Caco-2 (cell line): ENCODE data around the gene UBXN6. TPM values are rescaled to one million over a fixed set of nuclear protein-coding genes. Genes with fewer than 3 reads are reported as not detected.
A peak's percentile ranks its signal among the peaks of the same experiment; 100 is the strongest.

ENCODE experiments used
- BruUV-seq: library from RNA; stranded (reverse); fragments of 400-500 nt; replicated peaks from 2 replicates; lab custom pipeline; 2021; lab: Mats Ljungman, UMichigan
- CTCF ChIA-PET: fragments of 300-600 bp; sonication (Branson Sonifier 250); formaldehyde crosslinking; loops from one replicate; lab custom pipeline; 2022; ENCODE audit warnings: antibody characterized with exemption; lab: Charles Lee
- POLR2A ChIA-PET: fragments of 300-600 bp; sonication (Branson Sonifier 250); formaldehyde crosslinking; loops from one replicate; lab custom pipeline; 2022; ENCODE audit warnings: antibody characterized with exemption; lab: Charles Lee
- DNase-seq, 2 experiments: peaks; one replicate each; pipeline versions ENCODE4 v3.0.0 to v3.0.0-alpha.2; 2020 to 2022
- H3K27me3 ChIP-seq: replicated peaks from 2 replicates; pipeline ENCODE4 v1.6.0; 2011; ENCODE audit warnings: low read length; ENCODE audit not compliant: control insufficient read depth, insufficient read depth
- H3K36me3 ChIP-seq: 2 replicates; pipeline ENCODE4 v1.5.1; 2011; ENCODE audit warnings: low read length; ENCODE audit not compliant: control insufficient read depth, insufficient read depth
- H3K4me1 ChIP-seq: fragments of 250-450 bp; sonication (Bioruptor Pico); 2 replicates; pipeline ENCODE4 v1.5.1; 2020; ENCODE audit warnings: mild to moderate bottlenecking
- H3K4me3 ChIP-seq: 2 replicates; pipeline ENCODE4 v1.5.1; 2011; ENCODE audit warnings: low read depth, mild to moderate bottlenecking, control low read depth, low read length
- H3K9me3 ChIP-seq: fragments of 250-450 bp; sonication (Bioruptor Pico); 2 replicates; pipeline ENCODE4 v1.5.1; 2020; ENCODE audit warnings: mild to moderate bottlenecking, moderate library complexity
- H3K27ac Mint-ChIP-seq: one replicate; pipeline ENCODE4 v1.8.0; 2022; ENCODE audit warnings: mixed read lengths; ENCODE audit not compliant: unreplicated experiment
- H3K27me3 Mint-ChIP-seq: one replicate; pipeline ENCODE4 v1.8.0; 2022; ENCODE audit warnings: mixed read lengths; ENCODE audit not compliant: insufficient read depth, unreplicated experiment
- H3K36me3 Mint-ChIP-seq: one replicate; pipeline ENCODE4 v1.8.0; 2022; ENCODE audit warnings: mild to moderate bottlenecking, mixed read lengths; ENCODE audit not compliant: insufficient read depth, unreplicated experiment
- H3K4me1 Mint-ChIP-seq: one replicate; pipeline ENCODE4 v1.8.0; 2022; ENCODE audit warnings: low read depth, mixed read lengths; ENCODE audit not compliant: unreplicated experiment
- H3K4me3 Mint-ChIP-seq: one replicate; pipeline ENCODE4 v1.8.0; 2022; ENCODE audit warnings: mild to moderate bottlenecking, moderate library complexity, mixed read lengths; ENCODE audit not compliant: unreplicated experiment
- H3K9me3 Mint-ChIP-seq: one replicate; pipeline ENCODE4 v1.8.0; 2022; ENCODE audit warnings: mixed read lengths; ENCODE audit not compliant: unreplicated experiment
- intact Hi-C: fragments of 100-400 bp; cut with micrococcal nuclease; formaldehyde crosslinking; loops from one replicate; pipeline ENCODE4 v1.10.0; 2022; ENCODE audit not compliant: unreplicated experiment
- total RNA-seq: library from RNA; stranded (reverse); gene quantifications from 2 replicates; pipeline ENCODE4 v1.2.3, GENCODE V29; 2022
- TF ChIP-seq, protein P1 (sequence below), 2 experiments: fragments of 200-600 bp in 1 of 2; IDR thresholded peaks; 1 replicate in 1 of 2; 2 replicates in 1 of 2; pipeline versions ENCODE4 v1.5.1 to v1.8.0; 2011 to 2022; ENCODE audit warnings: antibody characterized with exemption in 1 of 2, control low read depth in 1 of 2, inconsistent platforms in 1 of 2, low read depth in 1 of 2, low read length in 1 of 2, mild to moderate bottlenecking in 1 of 2, moderate library complexity in 1 of 2; ENCODE audit not compliant: insufficient read depth in 1 of 2, severe bottlenecking in 1 of 2, unreplicated experiment in 1 of 2

The UBXN6 gene
- total RNA-seq, 1 experiment from 2014 or later = 42.9 TPM

DNA sequence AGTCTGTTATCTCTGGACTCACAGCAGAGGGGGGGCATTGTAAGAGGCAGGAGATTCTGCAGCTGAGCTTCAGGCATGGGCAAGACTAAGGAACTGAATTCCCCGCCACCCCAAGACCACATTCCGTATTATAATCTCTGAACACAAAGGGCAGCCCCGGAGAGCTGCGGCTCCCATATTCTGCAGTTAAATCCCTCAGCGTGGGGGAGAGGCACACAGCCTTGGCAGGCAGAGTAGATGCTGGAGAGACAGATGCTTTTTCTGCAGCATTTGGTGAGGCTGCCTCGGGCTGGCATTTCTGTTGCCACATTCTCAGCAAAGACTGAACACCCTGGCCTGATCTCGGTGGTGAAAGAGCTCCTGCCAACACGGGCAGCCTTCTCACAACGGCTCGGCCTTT, 42.2 kb downstream of the UBXN6 start:
- no peak for DNase-seq
- Histone ChIP-seq H3K27me3 (no peaks in the 10 kb centered on the region), H3K4me3 (no peak overlapping the region), H3K4me1 (peaks cover 23% of the 10 kb centered on the region), H3K36me3 (no peaks in the 10 kb centered on the region; the same call in 1 of the 2 replicates), H3K9me3 (no peaks in the 10 kb centered on the region)
- Mint-ChIP-seq H3K9me3 (no peaks in the 10 kb centered on the region), H3K4me1 (peaks cover 15% of the 10 kb centered on the region), H3K27me3 (no peaks in the 10 kb centered on the region), H3K27ac (peak overlapping the region; percentile 11), H3K4me3 (no peak overlapping the region), H3K36me3 (peaks cover 90% of the 10 kb centered on the region)
- BruUV-seq = no TSS peak
- ChIA-PET CTCF (interaction anchor here (1.0 kb wide), 1 partner anchor 13 kb away, joined by 3 read pairs; the partner anchor contains the start of gene CHAF1A), POLR2A (interaction anchor here (1.7 kb wide), 1 partner anchor 56 kb away, joined by 4 read pairs; the partner anchor contains the start of gene HDGFL2)
- intact Hi-C loops = no loop called here
- TF ChIP-seq, protein P1, sequence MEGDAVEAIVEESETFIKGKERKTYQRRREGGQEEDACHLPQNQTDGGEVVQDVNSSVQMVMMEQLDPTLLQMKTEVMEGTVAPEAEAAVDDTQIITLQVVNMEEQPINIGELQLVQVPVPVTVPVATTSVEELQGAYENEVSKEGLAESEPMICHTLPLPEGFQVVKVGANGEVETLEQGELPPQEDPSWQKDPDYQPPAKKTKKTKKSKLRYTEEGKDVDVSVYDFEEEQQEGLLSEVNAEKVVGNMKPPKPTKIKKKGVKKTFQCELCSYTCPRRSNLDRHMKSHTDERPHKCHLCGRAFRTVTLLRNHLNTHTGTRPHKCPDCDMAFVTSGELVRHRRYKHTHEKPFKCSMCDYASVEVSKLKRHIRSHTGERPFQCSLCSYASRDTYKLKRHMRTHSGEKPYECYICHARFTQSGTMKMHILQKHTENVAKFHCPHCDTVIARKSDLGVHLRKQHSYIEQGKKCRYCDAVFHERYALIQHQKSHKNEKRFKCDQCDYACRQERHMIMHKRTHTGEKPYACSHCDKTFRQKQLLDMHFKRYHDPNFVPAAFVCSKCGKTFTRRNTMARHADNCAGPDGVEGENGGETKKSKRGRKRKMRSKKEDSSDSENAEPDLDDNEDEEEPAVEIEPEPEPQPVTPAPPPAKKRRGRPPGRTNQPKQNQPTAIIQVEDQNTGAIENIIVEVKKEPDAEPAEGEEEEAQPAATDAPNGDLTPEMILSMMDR (IDR thresholded peaks at IDR 0.05; ENCODE audit: insufficient read depth in 1 of 2, low read depth in 1 of 2, low read length in 1 of 2, severe bottlenecking in 1 of 2, unreplicated experiment in 1 of 2) = no peak

DNA sequence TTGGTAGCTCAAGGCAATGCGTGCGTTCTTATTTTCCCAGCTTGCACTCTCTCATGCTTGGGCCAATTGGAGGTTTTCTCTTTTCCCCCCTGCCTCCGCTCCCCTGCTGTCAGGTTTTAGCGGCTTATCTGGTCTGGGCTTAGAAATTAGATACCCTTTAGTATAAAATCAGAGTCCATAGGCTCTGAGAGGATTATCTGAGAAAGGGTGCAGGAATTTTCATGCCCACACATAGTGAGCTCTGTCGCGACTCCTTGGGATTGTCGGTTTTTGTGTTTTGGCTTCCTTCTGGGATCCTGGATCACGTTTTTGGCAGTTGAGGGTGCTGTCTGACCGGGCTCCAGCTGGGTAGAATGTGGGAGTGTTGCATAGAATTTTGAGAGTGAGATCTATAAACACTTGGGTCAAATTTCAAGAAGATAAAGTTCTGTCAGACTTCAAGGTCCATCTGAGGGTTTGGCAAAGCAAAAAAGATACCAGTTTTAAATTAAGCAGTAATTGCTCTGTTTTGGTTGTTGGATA, 42.7 kb downstream of the UBXN6 start:
- TF ChIP-seq, protein P1 (IDR thresholded peaks at IDR 0.05; ENCODE audit: insufficient read depth in 1 of 2, low read depth in 1 of 2, low read length in 1 of 2, severe bottlenecking in 1 of 2, unreplicated experiment in 1 of 2) = no peak
- POLR2A ChIA-PET = interaction anchor here (1.7 kb wide), 1 partner anchor 57 kb away, joined by 4 read pairs; the partner anchor contains the start of gene HDGFL2
- peaks cover 89% of the 10 kb centered on the region for H3K36me3 Mint-ChIP-seq

GRCh38 chr19:4414144-4414799, 43.3 kb downstream of the UBXN6 start:
- no peaks in the 10 kb centered on the region for H3K27me3 ChIP-seq
- BruUV-seq = no TSS peak
- ChIA-PET CTCF (interaction anchor here (1.0 kb wide), 1 partner anchor 12 kb away, joined by 3 read pairs; the partner anchor contains the start of gene CHAF1A), POLR2A (interaction anchor here (1.7 kb wide), 1 partner anchor 57 kb away, joined by 4 read pairs; the partner anchor contains the start of gene HDGFL2)
- Mint-ChIP-seq H3K9me3 (no peaks in the 10 kb centered on the region), H3K4me3 (no peak overlapping the region), H3K4me1 (peaks cover 15% of the 10 kb centered on the region), H3K27me3 (no peaks in the 10 kb centered on the region), H3K27ac (no peak overlapping the region), H3K36me3 (peaks cover 89% of the 10 kb centered on the region)
- TF ChIP-seq, protein P1 (IDR thresholded peaks at IDR 0.05; ENCODE audit: insufficient read depth in 1 of 2, low read depth in 1 of 2, low read length in 1 of 2, severe bottlenecking in 1 of 2, unreplicated experiment in 1 of 2) = no peak
- intact Hi-C loops = no loop called here
- DNase-seq = no peak
- no peaks in the 10 kb centered on the region; the same call in 1 of the 2 replicates for H3K36me3 ChIP-seq
- H3K4me1 ChIP-seq = peaks cover 23% of the 10 kb centered on the region
- H3K9me3 ChIP-seq = no peaks in the 10 kb centered on the region
- no peak overlapping the region for H3K4me3 ChIP-seq

More for the DNA sequence above, 42.7 kb downstream of the UBXN6 start:
- no peaks in the 10 kb centered on the region for H3K9me3 ChIP-seq
- CTCF ChIA-PET = interaction anchor here (1.0 kb wide), 1 partner anchor 12 kb away, joined by 3 read pairs; the partner anchor contains the start of gene CHAF1A
- no TSS peak for BruUV-seq
- peak overlapping the region; percentile 11 for H3K27ac Mint-ChIP-seq
- intact Hi-C loops = no loop called here
- H3K4me3 ChIP-seq = no peak overlapping the region
- no peak for DNase-seq
- no peaks in the 10 kb centered on the region for H3K27me3 ChIP-seq
- H3K27me3 Mint-ChIP-seq = no peaks in the 10 kb centered on the region
- H3K4me1 ChIP-seq = peaks cover 23% of the 10 kb centered on the region
- no peaks in the 10 kb centered on the region for H3K9me3 Mint-ChIP-seq
- no peak overlapping the region for H3K4me3 Mint-ChIP-seq
- H3K4me1 Mint-ChIP-seq = peaks cover 15% of the 10 kb centered on the region
- no peaks in the 10 kb centered on the region; the same call in 1 of the 2 replicates for H3K36me3 ChIP-seq
